GM19240 (cell line): Measurements from ENCODE around the gene TSC22D1.
"Not testable (repeated sequence)": the region's sequence is repeated elsewhere in the genome, so short reads cannot be mapped to it uniquely, and the experiment has no call there.

Experiments used
- DNase-seq: peaks from one replicate; pipeline ENCODE4 v3.0.0; 2011; ENCODE audit warnings: low spot score; ENCODE audit not compliant: insufficient read length

The TSC22D1 gene

GRCh38 chr13:44507639-44508038, 68.5 kb downstream of the TSC22D1 start:
- DNase-seq = no peak

DNA sequence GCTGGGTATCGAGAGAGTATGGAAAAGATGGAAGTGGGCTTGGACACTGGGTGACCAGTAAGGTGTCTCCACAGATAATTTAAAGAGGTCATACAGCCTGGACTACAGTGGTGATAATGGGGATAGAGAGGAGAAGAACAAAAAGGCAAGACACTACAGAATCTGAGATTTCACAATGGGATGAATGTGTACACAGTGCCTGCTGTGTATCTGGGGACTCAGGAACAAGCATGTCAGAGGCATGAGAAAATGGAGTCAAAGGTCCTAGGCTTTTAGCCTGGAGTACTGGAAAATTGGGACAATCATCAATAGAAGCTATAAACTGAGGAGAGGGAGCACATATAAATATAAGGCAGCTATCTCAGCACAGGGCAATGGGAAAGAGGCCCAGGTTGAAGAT, 69.4 kb downstream of the TSC22D1 start:
- no peak for DNase-seq

- no peak for DNase-seq
Measured at GRCh38 chr13:44506251-44506650, 69.9 kb downstream of the TSC22D1 start.

GRCh38 chr13:44504116-44504515, 72.0 kb downstream of the TSC22D1 start:
- no peak for DNase-seq

GRCh38 chr13:44498969-44499368, 77.2 kb downstream of the TSC22D1 start:
- DNase-seq = no peak

GRCh38 chr13:44498502-44498901, 77.6 kb downstream of the TSC22D1 start:
- DNase-seq = no peak

DNA sequence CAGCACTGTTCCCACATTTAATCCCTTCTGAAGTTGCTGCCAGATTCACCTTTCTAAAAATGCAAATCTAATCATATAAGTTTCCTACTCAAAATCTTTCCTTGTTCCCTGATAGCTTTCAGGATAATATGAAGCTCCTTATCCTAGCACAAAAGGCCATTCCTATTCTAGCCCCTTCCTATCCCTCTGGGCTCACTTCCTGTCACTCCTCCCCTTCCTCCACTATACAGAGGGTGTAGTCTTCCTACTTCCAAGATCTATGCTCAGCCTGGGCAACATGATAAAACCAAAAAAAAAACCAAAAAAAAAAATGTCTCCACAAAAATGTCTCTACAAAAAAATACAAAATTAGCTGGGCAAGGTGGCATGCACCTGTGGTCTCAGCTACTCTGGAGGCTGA, 78.3 kb downstream of the TSC22D1 start:
- no peak for DNase-seq

DNA sequence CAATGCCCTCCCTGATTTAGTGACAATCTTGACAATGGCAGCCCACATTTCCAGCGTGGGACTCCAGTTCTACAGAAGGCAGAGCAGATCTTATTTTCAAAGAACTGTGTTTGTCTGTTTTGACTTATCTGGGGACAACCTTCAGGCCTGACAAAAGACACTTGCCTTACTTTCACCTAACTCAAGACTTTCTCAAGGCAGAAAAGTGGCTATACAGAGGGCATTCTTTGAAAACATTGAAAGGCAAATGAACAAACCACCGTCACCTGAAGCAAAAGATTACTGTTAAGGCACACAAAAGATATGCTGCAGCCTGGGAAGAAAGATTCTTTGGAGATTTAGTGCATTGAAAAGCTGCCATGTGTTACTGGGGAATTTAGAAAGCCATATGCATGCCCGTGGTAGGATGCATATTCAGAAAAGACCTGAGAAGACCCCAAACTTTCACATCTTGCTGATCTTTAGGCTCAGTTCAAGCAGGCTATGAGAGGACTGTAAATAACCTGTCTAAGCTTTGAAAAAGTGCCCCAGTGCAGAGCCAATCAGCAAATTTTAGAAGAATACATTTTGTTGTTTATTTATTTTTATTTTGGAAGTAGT, 82.8 kb downstream of the TSC22D1 start:
- DNase-seq = no peak

- DNase-seq = no peak
Measured at GRCh38 chr13:44489751-44490150, 86.4 kb downstream of the TSC22D1 start.

- DNase-seq = no peak
Measured at GRCh38 chr13:44487989-44488388, 88.1 kb downstream of the TSC22D1 start.

DNA sequence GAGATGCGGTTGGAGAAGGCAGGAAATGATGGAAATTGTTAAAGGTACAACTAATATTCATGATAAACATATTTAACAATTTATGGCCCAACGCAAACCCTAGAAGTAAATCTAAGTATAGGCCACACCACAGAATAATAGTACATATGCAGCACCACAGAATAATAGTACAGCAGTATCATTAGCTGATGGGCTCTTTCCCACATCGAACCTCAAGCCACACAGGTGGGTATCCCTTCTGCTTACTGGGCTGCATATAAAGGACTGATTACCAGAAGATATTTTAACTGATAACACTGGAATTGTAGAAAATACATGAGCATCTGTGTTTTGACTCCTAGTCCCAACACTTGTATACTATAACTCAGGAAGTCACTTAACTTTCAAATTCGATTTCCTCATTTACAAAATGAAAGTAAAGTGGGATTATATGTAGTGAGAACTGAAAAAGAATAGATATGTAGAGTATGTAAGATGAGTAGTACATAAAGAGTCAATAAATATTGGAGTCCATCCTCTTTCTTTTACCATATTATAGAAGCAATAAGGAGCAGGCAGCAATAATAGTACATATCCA, 91.5 kb downstream of the TSC22D1 start:
- DNase-seq = no peak

- no peak for DNase-seq
Measured at GRCh38 chr13:44474122-44474910, 101.8 kb downstream of the TSC22D1 start.

GRCh38 chr13:44471686-44472085, 104.4 kb downstream of the TSC22D1 start:
- no peak for DNase-seq

DNA sequence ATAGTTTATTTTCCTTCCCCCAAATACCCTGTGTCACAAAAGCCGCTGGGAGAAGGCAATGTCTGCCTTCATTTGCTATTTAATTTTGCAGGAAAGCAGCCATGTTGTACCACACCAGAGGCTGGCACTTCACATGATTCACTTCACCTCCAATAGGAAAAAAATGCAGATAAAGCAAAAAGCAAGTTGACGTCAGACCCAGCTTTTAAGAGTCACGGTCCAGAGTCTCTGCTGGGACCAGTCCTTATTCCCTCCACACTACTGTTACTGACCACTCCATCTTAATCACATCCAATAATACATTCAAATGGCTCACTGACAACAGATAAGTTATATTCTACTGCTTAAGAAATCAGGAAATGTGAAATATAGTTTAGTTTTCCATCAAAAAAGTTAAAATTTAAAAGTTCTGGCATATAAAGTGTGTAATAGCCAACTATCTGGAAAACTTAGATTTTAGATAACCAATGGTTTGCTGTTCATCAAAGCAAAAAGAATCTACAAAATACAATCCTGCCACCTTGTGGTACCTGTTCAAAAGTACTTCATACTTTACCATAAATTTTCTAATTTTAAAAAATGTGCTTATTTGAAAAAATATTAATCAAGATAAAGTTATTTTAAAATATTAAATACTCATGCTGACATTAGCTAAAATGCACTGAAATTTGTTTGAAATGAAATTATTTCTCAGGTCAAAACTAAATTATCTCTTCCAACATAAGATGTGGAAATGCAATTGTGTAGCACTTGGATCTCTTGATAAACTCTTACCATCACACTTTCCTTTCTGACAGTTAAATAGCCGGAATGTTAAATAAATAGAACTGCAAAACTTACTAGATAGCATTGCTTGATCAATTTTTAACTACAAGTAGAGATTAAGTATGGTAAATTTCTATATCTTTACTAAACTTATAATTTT, 105.2 kb downstream of the TSC22D1 start:
- no peak for DNase-seq

DNA sequence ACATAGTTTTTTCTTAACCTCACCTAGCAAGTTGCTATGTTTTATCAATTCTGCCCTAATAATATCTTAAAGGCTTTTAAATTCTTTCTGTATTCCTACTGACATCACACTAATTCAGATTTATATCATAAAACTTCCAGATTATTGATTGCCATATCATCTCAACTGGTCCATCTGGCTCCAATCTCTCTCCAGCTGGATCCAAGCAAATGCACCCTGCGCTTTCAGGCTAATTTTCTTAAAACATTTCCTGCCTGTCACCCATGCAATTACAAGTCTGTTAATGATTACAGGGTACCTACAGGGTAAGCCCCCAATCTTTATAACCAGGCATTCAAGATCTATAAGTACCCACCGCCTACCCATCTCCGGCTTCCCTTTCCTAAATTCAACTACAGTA, 107.3 kb downstream of the TSC22D1 start:
- no peak for DNase-seq

GRCh38 chr13:44465318-44465717, 110.8 kb downstream of the TSC22D1 start:
- no peak for DNase-seq

- no peak for DNase-seq
Measured at GRCh38 chr13:44464471-44464870, 111.7 kb downstream of the TSC22D1 start.

- no peak for DNase-seq
Measured at GRCh38 chr13:44463759-44464158, 112.4 kb downstream of the TSC22D1 start.

GRCh38 chr13:44459674-44460073, 116.5 kb downstream of the TSC22D1 start:
- DNase-seq = no peak

GRCh38 chr13:44458313-44458975, 117.7 kb downstream of the TSC22D1 start:
- no peak for DNase-seq

DNA sequence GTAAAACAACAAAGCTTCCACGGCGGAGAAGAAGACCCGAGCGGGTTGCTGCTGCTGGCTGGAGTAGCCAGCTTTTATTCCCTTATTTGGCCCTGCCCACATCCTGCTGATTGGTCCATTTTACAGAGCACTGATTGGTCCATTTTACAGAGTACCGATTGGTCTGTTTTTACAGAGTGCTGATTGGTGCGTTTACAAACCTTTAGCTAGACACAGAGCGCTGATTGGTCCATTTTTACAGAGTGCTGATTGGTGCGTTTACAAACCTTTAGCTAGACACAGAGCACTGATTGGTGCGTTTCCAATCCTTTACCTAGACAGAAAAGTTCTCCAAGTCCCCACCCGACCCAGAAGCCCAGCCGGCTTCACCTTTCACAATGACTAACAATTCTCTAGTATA, 119.9 kb downstream of the TSC22D1 start:
- not testable (repeated sequence) for DNase-seq
